Kasumi-1 (cell line): Measurements from ENCODE around the gene PLCB4.

Experiments
- DNase-seq, 2 experiments: peaks; one replicate each; lab custom pipeline; 2025; lab: John Stamatoyannopoulos, UW

The PLCB4 gene

GRCh38 chr20:9498322-9498721, 429.4 kb downstream of the PLCB4 start:
- DNase-seq: no peak

- DNase-seq: no peak
Measured at GRCh38 chr20:9499126-9499899, 430.4 kb downstream of the PLCB4 start.

- DNase-seq: peak; percentile 12 to 23
Measured at GRCh38 chr20:9500121-9500520, 431.2 kb downstream of the PLCB4 start.

GRCh38 chr20:9501473-9501872, 432.6 kb downstream of the PLCB4 start:
- no peak for DNase-seq

- peak; percentile 20 to 32 for DNase-seq
Measured at GRCh38 chr20:9503526-9504245, 434.8 kb downstream of the PLCB4 start.

- DNase-seq: no peak
Measured at GRCh38 chr20:9506280-9506821, 437.5 kb downstream of the PLCB4 start.

GRCh38 chr20:9506964-9507369, 438.1 kb downstream of the PLCB4 start:
- no peak for DNase-seq

- no peak for DNase-seq
Measured at GRCh38 chr20:9507544-9508239, 438.8 kb downstream of the PLCB4 start.

- no peak for DNase-seq
Measured at GRCh38 chr20:9508240-9508661, 439.4 kb downstream of the PLCB4 start.

- DNase-seq: no peak
Measured at GRCh38 chr20:9508696-9509178, 439.9 kb downstream of the PLCB4 start.

GRCh38 chr20:9509246-9509645, 440.4 kb downstream of the PLCB4 start:
- DNase-seq: no peak

- no peak for DNase-seq
Measured at GRCh38 chr20:9510911-9511310, 442.0 kb downstream of the PLCB4 start.

- DNase-seq: no peak
Measured at GRCh38 chr20:9514072-9514460, 445.2 kb downstream of the PLCB4 start.

- DNase-seq: no peak
Measured at GRCh38 chr20:9514461-9515213, 445.8 kb downstream of the PLCB4 start, which contains the start of gene LAMP5. Gene LAMP5 (plus strand): TSS chr20:9514590. CDS start chr20:9514853, 263 bp downstream.

- DNase-seq: no peak
Measured at GRCh38 chr20:9515214-9515585, 446.3 kb downstream of the PLCB4 start.

- DNase-seq: no peak
Measured at GRCh38 chr20:9515741-9516233, 446.9 kb downstream of the PLCB4 start.

GRCh38 chr20:9516234-9516871, 447.5 kb downstream of the PLCB4 start:
- no peak for DNase-seq

GRCh38 chr20:9517297-9518162, 448.6 kb downstream of the PLCB4 start:
- no peak for DNase-seq

- DNase-seq: no peak
Measured at GRCh38 chr20:9518576-9519175, 449.8 kb downstream of the PLCB4 start.
